Measurements from ENCODE around the gene ZNF783. TPM values are rescaled to one million over a fixed set of nuclear protein-coding genes. Genes with fewer than 3 reads are reported as not detected.

The ZNF783 gene
- total RNA-seq, 2 experiments from 2014 or later, result 14.4 to 16.2 TPM

Other genes with a start within 250 kb of the ZNF783 start
- gene PDIA4, start 233.7 kb upstream of the ZNF783 start, total RNA-seq, result 10 to 100 TPM; 83.7 to 86.3 TPM
- gene ZNF786, start 171.5 kb upstream of the ZNF783 start, total RNA-seq, result 1 to 10 TPM; 4.6 to 4.9 TPM
- gene ZNF425, start 135.9 kb upstream of the ZNF783 start, total RNA-seq, result under 1 TPM; 0.87 to 0.98 TPM
- gene ZNF398, start 114.7 kb upstream of the ZNF783 start, total RNA-seq, result 10 to 100 TPM; 10.5 to 11.1 TPM
- gene ZNF282, start 66.7 kb upstream of the ZNF783 start, total RNA-seq, result 10 to 100 TPM; 30.7 to 30.8 TPM
- 10 to 100 TPM; 12.5 to 14.6 TPM for gene ZNF212, start 22.5 kb upstream of the ZNF783 start, total RNA-seq
- 10 to 100 TPM; 18.9 to 19.3 TPM for gene ZNF777, start 198.9 kb downstream of the ZNF783 start, total RNA-seq
- 10 to 100 TPM; 16.1 to 16.4 TPM for gene ZNF746, start 235.6 kb downstream of the ZNF783 start, total RNA-seq